ENCODE results near the gene DHPS.
A peak's percentile ranks its signal among the peaks of the same experiment; 100 is the strongest.

The DHPS gene

DNA sequence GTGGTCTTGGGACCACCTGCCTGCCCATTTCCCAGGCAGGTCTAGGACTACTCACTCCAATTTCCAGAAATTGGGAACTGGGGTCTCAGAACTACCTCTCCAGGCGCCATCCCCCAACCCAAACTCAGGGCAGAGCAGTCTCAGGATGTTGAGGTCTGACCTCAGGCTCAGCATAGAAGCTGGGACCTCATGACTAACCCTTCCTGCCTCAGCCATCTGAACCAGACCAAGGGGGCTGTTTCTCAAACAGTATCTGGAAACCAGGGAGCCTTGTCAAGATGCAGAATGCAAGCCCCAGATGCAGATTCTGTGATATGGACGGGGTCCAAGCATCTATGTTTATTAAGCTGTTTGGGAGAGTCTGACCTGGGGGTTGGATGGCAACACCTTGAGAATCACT is 13.4 kb upstream of the DHPS start:
- Histone ChIP-seq H3K79me2 (no peaks in the 10 kb centered on the region), H3K36me3 (ENCODE audit: control insufficient read depth, insufficient read depth, low read length) (no peaks in the 10 kb centered on the region), H3K4me2 (ENCODE audit: low read length) (peak overlapping the region; percentile 72), H3K9ac (no peak overlapping the region), H3K4me3 (ENCODE audit: low read depth, low read length) (peak overlapping the region; percentile 68), H3K9me3 (ENCODE audit: control insufficient read depth, low read length) (no peaks in the 10 kb centered on the region), H2AFZ (no peak overlapping the region), H3K27me3 (ENCODE audit: control insufficient read depth, insufficient read depth, low read length) (no peaks in the 10 kb centered on the region), H3K27ac (no peak overlapping the region), H3K4me1 (no peaks in the 10 kb centered on the region)
- TF ChIP-seq, protein P1, sequence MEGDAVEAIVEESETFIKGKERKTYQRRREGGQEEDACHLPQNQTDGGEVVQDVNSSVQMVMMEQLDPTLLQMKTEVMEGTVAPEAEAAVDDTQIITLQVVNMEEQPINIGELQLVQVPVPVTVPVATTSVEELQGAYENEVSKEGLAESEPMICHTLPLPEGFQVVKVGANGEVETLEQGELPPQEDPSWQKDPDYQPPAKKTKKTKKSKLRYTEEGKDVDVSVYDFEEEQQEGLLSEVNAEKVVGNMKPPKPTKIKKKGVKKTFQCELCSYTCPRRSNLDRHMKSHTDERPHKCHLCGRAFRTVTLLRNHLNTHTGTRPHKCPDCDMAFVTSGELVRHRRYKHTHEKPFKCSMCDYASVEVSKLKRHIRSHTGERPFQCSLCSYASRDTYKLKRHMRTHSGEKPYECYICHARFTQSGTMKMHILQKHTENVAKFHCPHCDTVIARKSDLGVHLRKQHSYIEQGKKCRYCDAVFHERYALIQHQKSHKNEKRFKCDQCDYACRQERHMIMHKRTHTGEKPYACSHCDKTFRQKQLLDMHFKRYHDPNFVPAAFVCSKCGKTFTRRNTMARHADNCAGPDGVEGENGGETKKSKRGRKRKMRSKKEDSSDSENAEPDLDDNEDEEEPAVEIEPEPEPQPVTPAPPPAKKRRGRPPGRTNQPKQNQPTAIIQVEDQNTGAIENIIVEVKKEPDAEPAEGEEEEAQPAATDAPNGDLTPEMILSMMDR (IDR thresholded peaks at IDR 0.05): no peak

DNA sequence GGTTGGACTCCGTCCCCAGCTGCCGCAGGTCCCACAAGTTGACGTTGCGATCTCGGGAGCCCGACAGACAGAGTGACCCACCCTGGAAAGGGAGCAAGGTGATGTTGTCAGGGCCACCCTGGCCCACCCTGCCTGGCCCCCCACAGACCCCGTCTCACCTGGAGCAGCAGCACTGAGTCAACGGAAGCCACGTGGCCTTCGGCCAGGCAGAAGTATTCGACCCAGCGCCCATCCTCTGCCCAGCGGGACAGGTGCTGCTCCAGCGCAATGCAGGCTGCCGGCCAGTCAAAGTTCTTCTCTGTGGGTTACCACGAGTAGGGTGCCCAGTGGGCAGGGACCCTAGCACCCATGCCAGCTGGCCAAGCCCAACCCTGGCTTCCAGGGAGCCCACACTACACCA is 13.0 kb upstream of the DHPS start:
- Histone ChIP-seq H3K36me3 (ENCODE audit: control insufficient read depth, insufficient read depth, low read length) (no peaks in the 10 kb centered on the region), H3K4me3 (ENCODE audit: low read depth, low read length) (no peak overlapping the region), H3K27me3 (ENCODE audit: control insufficient read depth, insufficient read depth, low read length) (no peaks in the 10 kb centered on the region), H3K9ac (no peak overlapping the region), H3K79me2 (no peaks in the 10 kb centered on the region), H3K4me1 (no peaks in the 10 kb centered on the region), H3K27ac (no peak overlapping the region), H2AFZ (no peak overlapping the region), H3K4me2 (ENCODE audit: low read length) (no peak overlapping the region), H3K9me3 (ENCODE audit: control insufficient read depth, low read length) (no peaks in the 10 kb centered on the region)
- TF ChIP-seq, protein P1 (IDR thresholded peaks at IDR 0.05): no peak

DNA sequence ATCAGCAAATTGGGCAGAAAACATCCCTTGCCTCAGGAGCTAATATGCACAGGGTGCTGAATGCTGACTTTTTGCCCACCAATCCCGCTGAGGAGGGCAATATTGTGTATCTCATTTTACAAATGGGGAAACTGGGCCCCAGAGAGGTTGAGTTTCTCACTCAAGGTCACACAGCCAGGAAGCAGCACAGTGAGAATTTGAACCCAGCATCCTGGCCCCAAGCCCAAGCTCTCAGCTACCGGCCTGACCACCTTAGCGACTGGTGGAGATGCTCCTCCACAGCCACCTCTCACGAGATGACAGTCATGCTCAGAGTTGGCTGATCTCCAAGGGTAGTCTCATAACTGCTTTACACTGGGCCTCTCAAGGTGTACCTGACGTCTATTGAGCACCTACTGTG is 11.3 kb upstream of the DHPS start:
- Histone ChIP-seq H2AFZ (no peak overlapping the region), H3K27ac (no peak overlapping the region)

DNA sequence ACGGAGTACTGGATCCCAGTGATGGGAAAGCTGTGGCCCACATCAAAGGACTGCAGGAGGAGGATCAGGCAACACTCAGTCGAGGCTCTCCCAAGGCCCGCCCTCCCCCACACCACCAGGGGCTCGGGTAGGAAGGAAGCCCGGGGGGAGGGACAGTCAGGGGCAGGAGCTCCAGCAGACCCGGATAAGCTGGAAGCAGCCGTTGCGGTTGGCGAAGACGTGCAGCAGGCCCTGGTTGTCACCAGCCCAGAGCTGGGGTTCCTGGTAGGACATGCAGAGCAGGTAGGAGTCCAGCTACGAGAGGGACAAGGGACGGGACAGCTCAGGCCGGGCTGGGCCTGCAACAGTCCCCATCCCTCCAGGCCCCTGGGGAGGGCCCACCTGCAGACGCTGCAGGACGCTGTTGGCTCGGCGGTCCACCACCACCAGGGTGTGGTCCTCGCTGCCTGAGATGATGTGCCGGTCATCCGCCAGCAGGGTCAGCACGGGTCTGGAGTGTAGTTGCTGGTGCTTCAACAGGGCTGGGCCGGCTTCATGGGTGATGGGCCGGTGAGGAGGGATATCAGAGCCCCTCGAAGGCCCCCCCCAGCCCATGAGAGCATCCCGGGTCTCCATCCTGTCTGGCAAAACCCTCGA is 8.0 kb upstream of the DHPS start:
- TF ChIP-seq, protein P1 (IDR thresholded peaks at IDR 0.05): no peak
- Histone ChIP-seq H3K79me2 (no peaks in the 10 kb centered on the region), H3K27me3 (ENCODE audit: control insufficient read depth, insufficient read depth, low read length) (no peaks in the 10 kb centered on the region), H3K4me2 (ENCODE audit: low read length) (no peak overlapping the region), H3K4me1 (no peaks in the 10 kb centered on the region), H3K9ac (no peak overlapping the region), H3K27ac (no peak overlapping the region), H2AFZ (no peak overlapping the region), H3K4me3 (ENCODE audit: low read depth, low read length) (no peak overlapping the region), H3K36me3 (ENCODE audit: control insufficient read depth, insufficient read depth, low read length) (no peaks in the 10 kb centered on the region), H3K9me3 (ENCODE audit: control insufficient read depth, low read length) (no peaks in the 10 kb centered on the region)

More for the DNA sequence above, 11.3 kb upstream of the DHPS start:
- Histone ChIP-seq H3K4me1 (no peaks in the 10 kb centered on the region), H3K79me2 (no peaks in the 10 kb centered on the region), H3K4me3 (ENCODE audit: low read depth, low read length) (no peak overlapping the region), H3K9ac (no peak overlapping the region), H3K27me3 (ENCODE audit: control insufficient read depth, insufficient read depth, low read length) (no peaks in the 10 kb centered on the region), H3K9me3 (ENCODE audit: control insufficient read depth, low read length) (no peaks in the 10 kb centered on the region), H3K36me3 (ENCODE audit: control insufficient read depth, insufficient read depth, low read length) (no peaks in the 10 kb centered on the region), H3K4me2 (ENCODE audit: low read length) (no peak overlapping the region)
- TF ChIP-seq, protein P1 (IDR thresholded peaks at IDR 0.05): no peak

DNA sequence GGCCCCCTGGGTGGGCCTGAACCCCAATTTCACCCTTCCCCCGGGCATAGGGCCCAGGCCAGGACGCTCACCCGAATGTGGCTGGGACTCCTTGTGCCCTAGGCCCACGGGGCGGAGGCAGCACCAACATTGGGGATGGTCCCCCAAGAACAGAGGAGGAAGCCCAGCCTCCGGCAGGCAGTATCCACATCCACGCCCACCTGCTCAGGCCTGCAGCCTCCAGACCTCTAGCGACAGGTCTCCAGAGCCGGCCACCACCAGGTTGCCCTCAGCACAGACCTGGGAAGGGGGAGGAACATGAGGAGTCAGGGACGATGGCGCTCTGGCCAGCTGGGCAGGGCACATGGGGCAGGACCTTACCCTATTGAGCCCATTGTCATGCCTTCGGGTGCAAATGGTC is 7.3 kb upstream of the DHPS start:
- no peaks in the 10 kb centered on the region for H3K36me3 ChIP-seq (ENCODE audit: control insufficient read depth, insufficient read depth, low read length)
- no peak overlapping the region for H3K27ac ChIP-seq
- H3K9ac ChIP-seq: no peak overlapping the region
- H3K4me2 ChIP-seq (ENCODE audit: low read length): no peak overlapping the region
- H3K4me1 ChIP-seq: no peaks in the 10 kb centered on the region
- no peak overlapping the region for H3K4me3 ChIP-seq (ENCODE audit: low read depth, low read length)
- no peaks in the 10 kb centered on the region for H3K27me3 ChIP-seq (ENCODE audit: control insufficient read depth, insufficient read depth, low read length)
- H2AFZ ChIP-seq: no peak overlapping the region
- TF ChIP-seq, protein P1 (IDR thresholded peaks at IDR 0.05): no peak
- H3K9me3 ChIP-seq (ENCODE audit: control insufficient read depth, low read length): no peaks in the 10 kb centered on the region
- no peaks in the 10 kb centered on the region for H3K79me2 ChIP-seq
